ENCODE measurements around the gene RAB11FIP5. TPM values are rescaled to one million over a fixed set of nuclear protein-coding genes. Genes with fewer than 3 reads are reported as not detected.

Gene RAB11FIP5
- total and polyA plus RNA-seq, 4 experiments from 2014 or later: 6.4 to 12.8 (median 11.2) TPM

GRCh38 chr2:73035899-73036711 lies 76.6 kb downstream of the RAB11FIP5 start:
- CTCF ChIA-PET (ENCODE audit: partially characterized antibody): no interaction called here

GRCh38 chr2:73034661-73035375 lies 77.9 kb downstream of the RAB11FIP5 start:
- Histone ChIP-seq H3K4me1 (ENCODE audit: insufficient read depth, low read length) (no peaks in the 10 kb centered on the region), H3K27me3 (ENCODE audit: insufficient read depth, low read length) (no peaks in the 10 kb centered on the region), H3K27ac (ENCODE audit: low read depth, low read length) (no peak overlapping the region), H3K4me3 (ENCODE audit: low read length in 2 of 2) (no peak overlapping the region), H3K36me3 (ENCODE audit: insufficient read depth, low read length) (no peaks in the 10 kb centered on the region), H3K9me3 (ENCODE audit: control insufficient read depth in 1 of 2, low read length in 2 of 2) (no peaks in the 10 kb centered on the region)
- Mint-ChIP-seq H3K27ac (no peak overlapping the region), H3K9me3 (no peaks in the 10 kb centered on the region), H3K4me3 (no peak overlapping the region), H3K27me3 (no peaks in the 10 kb centered on the region), H3K4me1 (no peaks in the 10 kb centered on the region), H3K36me3 (peaks cover 0 to 3% of the 10 kb centered on the region in 2 donors)
- DNase-seq: no peak
- intact Hi-C loops (cut with micrococcal nuclease): no loop called here
- ChIA-PET POLR2A (ENCODE audit: partially characterized antibody) (no interaction called here), CTCF (ENCODE audit: partially characterized antibody) (interaction anchor here (0.5 to 0.7 kb wide), 2 partner anchors 39 to 129 kb away, joined by 4 read pairs; no protein-coding TSS in a partner anchor)

More at GRCh38 chr2:73035899-73036711, 76.6 kb downstream of the RAB11FIP5 start:
- DNase-seq: no peak
- POLR2A ChIA-PET (ENCODE audit: partially characterized antibody): no interaction called here
- H3K9me3 Mint-ChIP-seq: no peaks in the 10 kb centered on the region
- Histone ChIP-seq H3K4me1 (ENCODE audit: insufficient read depth, low read length) (no peaks in the 10 kb centered on the region), H3K27me3 (ENCODE audit: insufficient read depth, low read length) (no peaks in the 10 kb centered on the region), H3K36me3 (ENCODE audit: insufficient read depth, low read length) (no peaks in the 10 kb centered on the region), H3K27ac (ENCODE audit: low read depth, low read length) (no peak overlapping the region), H3K4me3 (ENCODE audit: low read length in 2 of 2) (no peak overlapping the region), H3K9me3 (ENCODE audit: control insufficient read depth in 1 of 2, low read length in 2 of 2) (no peaks in the 10 kb centered on the region)
- intact Hi-C loops (cut with micrococcal nuclease): no loop called here
- no peaks in the 10 kb centered on the region for H3K36me3 Mint-ChIP-seq
- H3K27ac Mint-ChIP-seq: peak overlapping the region in 1 of 7 donors; percentile 58
- no peaks in the 10 kb centered on the region for H3K27me3 Mint-ChIP-seq
- no peak overlapping the region for H3K4me3 Mint-ChIP-seq
- no peaks in the 10 kb centered on the region for H3K4me1 Mint-ChIP-seq

- no peak overlapping the region for H3K4me3 Mint-ChIP-seq
- Histone ChIP-seq H3K36me3 (ENCODE audit: insufficient read depth, low read length) (no peaks in the 10 kb centered on the region), H3K27me3 (ENCODE audit: insufficient read depth, low read length) (no peaks in the 10 kb centered on the region), H3K4me3 (ENCODE audit: low read length in 2 of 2) (no peak overlapping the region), H3K9me3 (ENCODE audit: control insufficient read depth in 1 of 2, low read length in 2 of 2) (no peaks in the 10 kb centered on the region), H3K27ac (ENCODE audit: low read depth, low read length) (no peak overlapping the region), H3K4me1 (ENCODE audit: insufficient read depth, low read length) (no peaks in the 10 kb centered on the region)
- intact Hi-C loops (cut with micrococcal nuclease): no loop called here
- H3K36me3 Mint-ChIP-seq: peaks cover 0 to 3% of the 10 kb centered on the region in 2 donors
- POLR2A ChIA-PET (ENCODE audit: partially characterized antibody): no interaction called here
- H3K27ac Mint-ChIP-seq: no peak overlapping the region
- no peaks in the 10 kb centered on the region for H3K4me1 Mint-ChIP-seq
- CTCF ChIA-PET (ENCODE audit: partially characterized antibody): no interaction called here
- DNase-seq: no peak
- H3K27me3 Mint-ChIP-seq: no peaks in the 10 kb centered on the region
- H3K9me3 Mint-ChIP-seq: no peaks in the 10 kb centered on the region
Measured at GRCh38 chr2:73033766-73034381, 78.9 kb downstream of the RAB11FIP5 start.

GRCh38 chr2:73033142-73033765 lies 79.5 kb downstream of the RAB11FIP5 start:
- H3K36me3 ChIP-seq (ENCODE audit: insufficient read depth, low read length): no peaks in the 10 kb centered on the region
- Mint-ChIP-seq H3K36me3 (peaks cover 0 to 3% of the 10 kb centered on the region in 2 donors), H3K4me3 (no peak overlapping the region), H3K27ac (no peak overlapping the region), H3K27me3 (no peaks in the 10 kb centered on the region), H3K9me3 (no peaks in the 10 kb centered on the region), H3K4me1 (no peaks in the 10 kb centered on the region)
- POLR2A ChIA-PET (ENCODE audit: partially characterized antibody): no interaction called here
- no peak for DNase-seq
- intact Hi-C loops (cut with micrococcal nuclease): no loop called here
- H3K4me3 ChIP-seq (ENCODE audit: low read length in 2 of 2): no peak overlapping the region
- H3K9me3 ChIP-seq (ENCODE audit: control insufficient read depth in 1 of 2, low read length in 2 of 2): no peaks in the 10 kb centered on the region
- CTCF ChIA-PET (ENCODE audit: partially characterized antibody): no interaction called here
- no peaks in the 10 kb centered on the region for H3K4me1 ChIP-seq (ENCODE audit: insufficient read depth, low read length)
- no peaks in the 10 kb centered on the region for H3K27me3 ChIP-seq (ENCODE audit: insufficient read depth, low read length)
- no peak overlapping the region for H3K27ac ChIP-seq (ENCODE audit: low read depth, low read length)

- Mint-ChIP-seq H3K27me3 (no peaks in the 10 kb centered on the region), H3K36me3 (peaks cover 0 to 3% of the 10 kb centered on the region in 2 donors), H3K9me3 (no peaks in the 10 kb centered on the region), H3K27ac (no peak overlapping the region), H3K4me3 (no peak overlapping the region), H3K4me1 (no peaks in the 10 kb centered on the region)
- no peaks in the 10 kb centered on the region for H3K4me1 ChIP-seq (ENCODE audit: insufficient read depth, low read length)
- H3K36me3 ChIP-seq (ENCODE audit: insufficient read depth, low read length): no peaks in the 10 kb centered on the region
- no peak overlapping the region for H3K27ac ChIP-seq (ENCODE audit: low read depth, low read length)
- ChIA-PET POLR2A (ENCODE audit: partially characterized antibody) (no interaction called here), CTCF (ENCODE audit: partially characterized antibody) (no interaction called here)
- no peaks in the 10 kb centered on the region for H3K9me3 ChIP-seq (ENCODE audit: control insufficient read depth in 1 of 2, low read length in 2 of 2)
- H3K4me3 ChIP-seq (ENCODE audit: low read length in 2 of 2): no peak overlapping the region
- intact Hi-C loops (cut with micrococcal nuclease): no loop called here
- no peak for DNase-seq
- no peaks in the 10 kb centered on the region for H3K27me3 ChIP-seq (ENCODE audit: insufficient read depth, low read length)
Measured at GRCh38 chr2:73032702-73033097, 80.0 kb downstream of the RAB11FIP5 start.

- POLR2A ChIA-PET (ENCODE audit: partially characterized antibody): no interaction called here
- DNase-seq: no peak
- intact Hi-C loops (cut with micrococcal nuclease): no loop called here
- Histone ChIP-seq H3K4me1 (ENCODE audit: insufficient read depth, low read length) (no peaks in the 10 kb centered on the region), H3K4me3 (ENCODE audit: low read length in 2 of 2) (no peak overlapping the region), H3K9me3 (ENCODE audit: control insufficient read depth in 1 of 2, low read length in 2 of 2) (no peaks in the 10 kb centered on the region), H3K27ac (ENCODE audit: low read depth, low read length) (no peak overlapping the region), H3K36me3 (ENCODE audit: insufficient read depth, low read length) (no peaks in the 10 kb centered on the region), H3K27me3 (ENCODE audit: insufficient read depth, low read length) (no peaks in the 10 kb centered on the region)
- H3K36me3 Mint-ChIP-seq: peaks cover 0 to 3% of the 10 kb centered on the region in 2 donors
- no peak overlapping the region for H3K27ac Mint-ChIP-seq
- no peaks in the 10 kb centered on the region for H3K9me3 Mint-ChIP-seq
- CTCF ChIA-PET (ENCODE audit: partially characterized antibody): interaction anchor here (0.8 kb wide), 2 partner anchors 40 to 56 kb away, joined by 3 read pairs; no protein-coding TSS in a partner anchor
- H3K27me3 Mint-ChIP-seq: no peaks in the 10 kb centered on the region
- H3K4me1 Mint-ChIP-seq: no peaks in the 10 kb centered on the region
- H3K4me3 Mint-ChIP-seq: no peak overlapping the region
Measured at GRCh38 chr2:73031725-73032701, 80.7 kb downstream of the RAB11FIP5 start.

Measured in CD4-positive, alpha-beta memory T cell (primary cell).